Left colon (tissue), 2 donors: ENCODE data around the gene C1RL. TPM values are rescaled to one million over a fixed set of nuclear protein-coding genes. Genes with fewer than 3 reads are reported as not detected.

ENCODE experiments used
- ATAC-seq: fragments of 200-7000 bp; cut with Tn5 transposase; one replicate; pipeline ENCODE4 v1.9.1; 2020; ENCODE audit warnings: mild to moderate bottlenecking, moderate library complexity
- DNase-seq, 2 donors: peaks; one replicate each; pipeline ENCODE4 v3.0.0-alpha.2; 2020
- intact Hi-C, 2 donors: fragments of 100-400 bp; cut with DNase I in 1 of 2; cut with micrococcal nuclease in 1 of 2; formaldehyde crosslinking; loops; one replicate each; pipeline versions ENCODE4 v1.11.2 to v1.14.0; 2022; cut with DNase I, micrococcal nuclease
- total RNA-seq, 2 donors: library from RNA; stranded (reverse); fragmentation: NEBNext Ultra II Directional; extraction: Animal tissue kit (Norgen Biotek cat#: 25700); gene quantifications; one replicate each; pipeline ENCODE4 v1.2.1, GENCODE V29; 2021
- donor health status: DM: no; HTN: no; CAD: no.
- donor health status: DM: yes; HTN: yes; CAD: no.

C1RL gene
- total RNA-seq, 2 donors from 2014 or later: 48.6 to 52.7 TPM

- intact Hi-C loops: no loop called here
- DNase-seq (no peak), ATAC-seq (no peak)
Observed at GRCh38 chr12:7076493-7076892, 32.5 kb downstream of the C1RL start.

- DNase-seq: no peak
- intact Hi-C loops: no loop called here
- no peak for ATAC-seq
Observed at GRCh38 chr12:7075939-7076338, 33.1 kb downstream of the C1RL start.

GRCh38 chr12:7075518-7075917, 33.5 kb downstream of the C1RL start:
- DNase-seq (no peak), ATAC-seq (no peak)
- intact Hi-C loops: no loop called here

- intact Hi-C loops: no loop called here
- DNase-seq: no peak
- ATAC-seq: no peak
Observed at GRCh38 chr12:7073946-7074345, 35.1 kb downstream of the C1RL start.

- intact Hi-C loops: no loop called here
- DNase-seq (no peak), ATAC-seq (no peak)
Observed at GRCh38 chr12:7072554-7072953, 36.5 kb downstream of the C1RL start.

GRCh38 chr12:7072035-7072434, 37.0 kb downstream of the C1RL start:
- intact Hi-C loops: no loop called here
- DNase-seq (no peak), ATAC-seq (no peak)

GRCh38 chr12:7069386-7069785, 39.6 kb downstream of the C1RL start:
- ATAC-seq: no peak
- intact Hi-C loops: no loop called here
- no peak for DNase-seq

GRCh38 chr12:7068994-7069346, 40.0 kb downstream of the C1RL start:
- ATAC-seq (no peak), DNase-seq (no peak)
- intact Hi-C loops: no loop called here

GRCh38 chr12:7068240-7068993, 40.6 kb downstream of the C1RL start:
- no peak for ATAC-seq
- DNase-seq: no peak
- intact Hi-C loops: no loop called here

- DNase-seq (no peak), ATAC-seq (no peak)
- intact Hi-C loops: no loop called here
Observed at GRCh38 chr12:7067096-7067495, 41.9 kb downstream of the C1RL start.

- intact Hi-C loops: no loop called here
- DNase-seq: no peak
- no peak for ATAC-seq
Observed at GRCh38 chr12:7066596-7066995, 42.4 kb downstream of the C1RL start.

GRCh38 chr12:7065073-7065623, 43.9 kb downstream of the C1RL start:
- DNase-seq (no peak), ATAC-seq (no peak)
- intact Hi-C loops: no loop called here

GRCh38 chr12:7064516-7064915, 44.5 kb downstream of the C1RL start:
- intact Hi-C loops: loop anchor here in 1 of 2 donors (5.0 kb wide), 1 partner anchor 38 kb away; no protein-coding TSS in a partner anchor
- DNase-seq (no peak), ATAC-seq (no peak)

GRCh38 chr12:7061596-7061995, 47.4 kb downstream of the C1RL start:
- ATAC-seq (no peak), DNase-seq (no peak)
- intact Hi-C loops: loop anchor here in 1 of 2 donors (5.0 kb wide), 1 partner anchor 41 kb away; no protein-coding TSS in a partner anchor

GRCh38 chr12:7061138-7061537, 47.9 kb downstream of the C1RL start:
- ATAC-seq (no peak), DNase-seq (no peak)
- intact Hi-C loops: loop anchor here in 1 of 2 donors (5.0 kb wide), 1 partner anchor 41 kb away; no protein-coding TSS in a partner anchor

GRCh38 chr12:7060353-7060954, 48.6 kb downstream of the C1RL start, which contains the start of gene C1S:
Gene C1S (plus strand): TSS chr12:7060718. CDS start chr12:7061913, 1,195 bp downstream.
- ATAC-seq: peak; percentile 58
- intact Hi-C loops: loop anchor here in 1 of 2 donors (5.0 kb wide), 1 partner anchor 42 kb away; no protein-coding TSS in a partner anchor

GRCh38 chr12:7059780-7060179, 49.2 kb downstream of the C1RL start:
- DNase-seq (no peak), ATAC-seq (no peak)
- intact Hi-C loops: loop anchor here in 1 of 2 donors (5.0 kb wide), 1 partner anchor 43 kb away; no protein-coding TSS in a partner anchor

More at GRCh38 chr12:7060353-7060954, 48.6 kb downstream of the C1RL start, which contains the start of gene C1S:
- DNase-seq: peak; percentile 12 to 57

- ATAC-seq: no peak
- DNase-seq: no peak
- intact Hi-C loops: no loop called here
Observed at GRCh38 chr12:7058850-7059395, 50.1 kb downstream of the C1RL start.

- no peak for ATAC-seq
- peak; percentile 16 to 35 for DNase-seq
- intact Hi-C loops: no loop called here
Observed at GRCh38 chr12:7058163-7058845, 50.7 kb downstream of the C1RL start.
